ENCODE results near the gene MCM8. TPM values are rescaled to one million over a fixed set of nuclear protein-coding genes. Genes with fewer than 3 reads are reported as not detected.
"Not testable (repeated sequence)": the region's sequence is repeated elsewhere in the genome, so short reads cannot be mapped to it uniquely, and the experiment has no call there.

The MCM8 gene
- polyA plus RNA-seq, 3 donors: 0.07 to 0.51 (median 0.18) TPM

DNA sequence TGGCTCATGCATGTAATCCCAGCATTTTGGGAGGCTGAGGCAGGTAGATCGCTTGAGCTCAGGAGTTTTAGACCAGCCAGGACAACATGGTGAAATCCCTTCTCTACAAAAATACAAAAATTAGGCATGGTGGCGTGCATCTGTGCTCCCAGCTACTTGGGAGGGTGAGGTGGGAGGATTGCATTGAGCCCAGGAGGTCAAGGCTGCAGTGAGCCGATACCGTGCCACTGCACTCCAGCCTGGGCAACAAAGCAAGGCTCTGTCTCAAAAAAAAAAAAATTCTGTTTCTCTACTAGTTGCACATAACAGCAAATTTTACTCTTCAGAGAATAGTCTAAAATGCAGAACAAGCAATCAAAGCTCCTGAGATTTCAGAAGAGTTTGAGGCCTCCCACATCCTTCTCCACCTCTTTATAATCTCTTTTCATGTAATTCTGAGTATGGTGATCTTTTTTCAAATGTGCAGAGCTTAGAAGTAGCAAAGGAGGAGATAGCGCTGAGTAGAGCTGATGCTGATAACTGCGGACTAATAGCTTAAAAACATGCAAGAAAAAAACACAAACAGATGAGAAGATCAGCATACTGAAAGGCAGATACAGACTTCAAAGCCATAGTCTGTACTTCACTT is 80.1 kb downstream of the MCM8 start:
- no peaks in the 10 kb centered on the region for H3K4me1 ChIP-seq (ENCODE audit: control insufficient read depth in 1 of 2, insufficient read depth in 2 of 2, low read length in 2 of 2)
- TF ChIP-seq, protein P1, sequence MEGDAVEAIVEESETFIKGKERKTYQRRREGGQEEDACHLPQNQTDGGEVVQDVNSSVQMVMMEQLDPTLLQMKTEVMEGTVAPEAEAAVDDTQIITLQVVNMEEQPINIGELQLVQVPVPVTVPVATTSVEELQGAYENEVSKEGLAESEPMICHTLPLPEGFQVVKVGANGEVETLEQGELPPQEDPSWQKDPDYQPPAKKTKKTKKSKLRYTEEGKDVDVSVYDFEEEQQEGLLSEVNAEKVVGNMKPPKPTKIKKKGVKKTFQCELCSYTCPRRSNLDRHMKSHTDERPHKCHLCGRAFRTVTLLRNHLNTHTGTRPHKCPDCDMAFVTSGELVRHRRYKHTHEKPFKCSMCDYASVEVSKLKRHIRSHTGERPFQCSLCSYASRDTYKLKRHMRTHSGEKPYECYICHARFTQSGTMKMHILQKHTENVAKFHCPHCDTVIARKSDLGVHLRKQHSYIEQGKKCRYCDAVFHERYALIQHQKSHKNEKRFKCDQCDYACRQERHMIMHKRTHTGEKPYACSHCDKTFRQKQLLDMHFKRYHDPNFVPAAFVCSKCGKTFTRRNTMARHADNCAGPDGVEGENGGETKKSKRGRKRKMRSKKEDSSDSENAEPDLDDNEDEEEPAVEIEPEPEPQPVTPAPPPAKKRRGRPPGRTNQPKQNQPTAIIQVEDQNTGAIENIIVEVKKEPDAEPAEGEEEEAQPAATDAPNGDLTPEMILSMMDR (IDR thresholded peaks at IDR 0.05): no peak
- no peak overlapping the region for H2AFZ ChIP-seq (ENCODE audit: insufficient read depth, low read depth, low read length, poor library complexity, severe bottlenecking)
- H3K4me2 ChIP-seq (replicated peaks; ENCODE audit: extremely low read depth, low read length, poor library complexity, severe bottlenecking): no peak overlapping the region
- no peak overlapping the region for H3K4me3 ChIP-seq (replicated peaks in 1 of 3; ENCODE audit: low read depth in 2 of 3, low read length in 3 of 3)
- no peaks in the 10 kb centered on the region for H3K27me3 ChIP-seq (ENCODE audit: control insufficient read depth in 2 of 2, insufficient read depth in 2 of 2, low read length in 2 of 2)
- peaks cover 20% of the 10 kb centered on the region for H3K79me2 ChIP-seq (ENCODE audit: insufficient read depth, low read length)
- WGBS (ENCODE audit: insufficient coverage): no CpG with 5 or more reads among the region's 6 CpGs
- H3K9me3 ChIP-seq (replicated peaks in 1 of 2; ENCODE audit: control insufficient read depth in 1 of 2, insufficient read depth in 1 of 2, low read length in 2 of 2): no peaks in the 10 kb centered on the region
- H4K20me1 ChIP-seq (ENCODE audit: insufficient read depth, low read length): peaks cover 47% of the 10 kb centered on the region
- DNase-seq: no peak
- H3K27ac ChIP-seq (ENCODE audit: low read depth in 1 of 2, low read length in 2 of 2): no peak overlapping the region
- Mint-ChIP-seq H3K27me3 (ENCODE audit: low read depth in 3 of 3) (peaks cover 0 to 1% (median 0%) of the 10 kb centered on the region in 3 donors), H3K9me3 (no peaks in the 10 kb centered on the region), H3K4me3 (no peak overlapping the region), H3K4me1 (peaks cover 17% of the 10 kb centered on the region), H3K36me3 (peaks cover 51 to 83% of the 10 kb centered on the region in 2 donors), H3K27ac (peak overlapping the region in 1 of 7 donors; percentile 47)
- H3K36me3 ChIP-seq (replicated peaks in 1 of 2; ENCODE audit: control insufficient read depth in 1 of 2, insufficient read depth in 2 of 2, low read length in 2 of 2): peaks cover 44 to 88% of the 10 kb centered on the region in 2 donors
- H3K9ac ChIP-seq (ENCODE audit: insufficient read depth, low read length, poor library complexity, severe bottlenecking): no peak overlapping the region
- intact Hi-C loops (cut with micrococcal nuclease): no loop called here

DNA sequence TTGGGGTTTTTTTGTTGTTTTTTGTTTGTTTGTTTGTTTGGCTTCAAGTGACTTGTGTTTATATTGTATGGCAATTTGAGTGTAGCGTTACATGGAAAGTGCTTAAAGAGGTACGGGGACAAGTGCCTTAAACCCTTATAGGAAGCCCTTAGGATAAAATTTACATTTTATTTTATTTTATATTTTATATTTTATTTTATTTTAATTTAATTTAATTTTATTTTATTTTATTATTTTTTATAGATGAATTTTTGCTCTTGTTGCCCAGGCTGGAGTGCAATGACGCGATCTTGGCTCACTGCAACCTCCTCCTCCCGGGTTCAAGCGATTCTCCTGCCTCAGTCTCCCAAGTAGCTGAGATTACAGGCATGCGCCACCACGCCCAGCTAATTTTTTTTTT is 82.5 kb downstream of the MCM8 start:
- H3K9me3 ChIP-seq (replicated peaks in 1 of 2; ENCODE audit: control insufficient read depth in 1 of 2, insufficient read depth in 1 of 2, low read length in 2 of 2); H2AFZ ChIP-seq (ENCODE audit: insufficient read depth, low read depth, low read length, poor library complexity, severe bottlenecking); H3K9ac ChIP-seq (ENCODE audit: insufficient read depth, low read length, poor library complexity, severe bottlenecking); H3K79me2 ChIP-seq (ENCODE audit: insufficient read depth, low read length); H3K9me3 Mint-ChIP-seq; H3K4me1 ChIP-seq (ENCODE audit: control insufficient read depth in 1 of 2, insufficient read depth in 2 of 2, low read length in 2 of 2); H3K27ac ChIP-seq (ENCODE audit: low read depth in 1 of 2, low read length in 2 of 2); H3K4me3 Mint-ChIP-seq; intact Hi-C loops (cut with micrococcal nuclease); DNase-seq; H3K27me3 Mint-ChIP-seq (ENCODE audit: low read depth in 3 of 3); H3K27me3 ChIP-seq (ENCODE audit: control insufficient read depth in 2 of 2, insufficient read depth in 2 of 2, low read length in 2 of 2); H3K4me2 ChIP-seq (replicated peaks; ENCODE audit: extremely low read depth, low read length, poor library complexity, severe bottlenecking); H3K4me3 ChIP-seq (replicated peaks in 1 of 3; ENCODE audit: low read depth in 2 of 3, low read length in 3 of 3): not testable (repeated sequence)
- peaks cover 55 to 83% of the 10 kb centered on the region in 2 donors for H3K36me3 Mint-ChIP-seq
- 100% methylated on average over 3 of the region's 8 CpGs for WGBS (ENCODE audit: insufficient coverage)
- H3K36me3 ChIP-seq (replicated peaks in 1 of 2; ENCODE audit: control insufficient read depth in 1 of 2, insufficient read depth in 2 of 2, low read length in 2 of 2): peaks cover 61 to 87% of the 10 kb centered on the region in 2 donors
- peaks cover 33% of the 10 kb centered on the region for H4K20me1 ChIP-seq (ENCODE audit: insufficient read depth, low read length)
- peaks cover 16% of the 10 kb centered on the region for H3K4me1 Mint-ChIP-seq
- H3K27ac Mint-ChIP-seq: peak overlapping the region in 1 of 7 donors; percentile 54
